H1 (cell line): ENCODE data around the gene EIF3B. TPM values are rescaled to one million over a fixed set of nuclear protein-coding genes. Genes with fewer than 3 reads are reported as not detected.

Source experiments
- HDAC2 ChIP-seq, 2 experiments: fragments of 300-600 bp in 1 of 2; sonication (generic) in 1 of 2; IDR thresholded peaks; 2 replicates each; pipeline ENCODE4 v1.6.1; 2011 to 2012; ENCODE audit warnings: low read depth in 2 of 2, low read length in 2 of 2, mild to moderate bottlenecking in 2 of 2, moderate library complexity in 2 of 2, borderline replicate concordance in 1 of 2, inconsistent platforms in 1 of 2
- JUND ChIP-seq: IDR thresholded peaks from 2 replicates; pipeline ENCODE4 v1.6.1; 2011; ENCODE audit warnings: mild to moderate bottlenecking, improper control_type of control experiment, low read length
- KDM4A ChIP-seq: IDR thresholded peaks from one replicate; pipeline ENCODE4 v1.7.1; 2012; ENCODE audit warnings: low read depth, mild to moderate bottlenecking, moderate library complexity, low read length, inconsistent platforms; ENCODE audit not compliant: severe bottlenecking
- SIN3A ChIP-seq, 2 experiments: IDR thresholded peaks in 1 of 2; conservative IDR thresholded peaks in 1 of 2; 2 replicates each; pipeline ENCODE4 v1.6.1; 2011 to 2012; ENCODE audit warnings: low read length in 2 of 2, improper control_type of control experiment in 1 of 2, low read depth in 1 of 2, mild to moderate bottlenecking in 1 of 2
- polyA plus RNA-seq, 7 experiments: library from polyadenylated mRNA; depleted of rRNA in 3 of 7; stranded (reverse) in 5 of 7; unstranded in 2 of 7; fragments of >200 nt in 5 of 7; fragments of 200-250 nt in 2 of 7; gene quantifications; 1 replicate in 5 of 7; 2 replicates in 1 of 7; 4 replicates in 1 of 7; pipeline versions ENCODE4 v1.2.1 to v1.2.3, GENCODE V29; 2011 to 2013; ENCODE audit warnings: missing spikeins in 2 of 7, mixed read lengths in 2 of 7
- total RNA-seq: library from RNA; stranded (reverse); fragmentation: NEBNext Ultra II Directional; extraction: Animal tissue kit (Norgen Biotek cat#: 25700); gene quantifications from 2 replicates; pipeline ENCODE4 v1.2.1, GENCODE V29; 2021
- TF ChIP-seq, protein P1 (sequence below): IDR thresholded peaks from 2 replicates; pipeline ENCODE4 v1.6.1; 2012; ENCODE audit warnings: inconsistent platforms

Gene EIF3B
- total and polyA plus RNA-seq, 2 of the 8 experiments (the other 6 are each of a cell fraction or from before 2014, with no cell fraction given) = 167 to 316 TPM

DNA sequence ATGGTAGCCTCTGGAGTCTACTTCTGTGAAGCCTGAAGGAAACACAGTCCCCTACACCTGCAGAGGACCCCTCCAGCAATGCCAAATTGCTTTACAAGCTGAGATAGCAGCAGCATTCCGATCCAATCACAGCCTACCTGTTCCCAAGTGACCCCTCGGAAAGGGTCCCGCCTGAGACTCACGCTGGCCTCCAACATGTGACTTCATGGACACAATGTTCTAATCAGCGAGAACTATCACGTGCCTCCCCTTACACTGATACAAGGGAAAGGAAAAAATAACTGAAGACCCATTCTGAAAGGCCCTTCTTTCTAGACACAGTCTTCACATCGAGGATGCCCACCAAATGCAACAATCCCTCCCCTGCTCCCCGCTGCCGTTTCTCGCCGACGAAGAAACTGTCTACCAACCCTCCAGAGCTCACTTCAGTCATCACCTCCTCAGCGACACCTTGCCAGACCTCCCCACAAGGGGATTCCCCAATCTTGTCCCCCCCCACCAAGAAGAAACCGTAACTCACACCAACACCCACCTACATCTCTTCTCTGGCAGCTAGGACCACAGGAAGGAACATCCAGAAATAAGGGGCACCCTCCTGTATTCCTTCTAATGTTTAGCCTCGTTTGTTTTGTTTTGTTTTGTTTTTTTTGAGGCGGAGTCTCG lies 42.2 kb upstream of the EIF3B start (continued):
- TF ChIP-seq, protein P1, sequence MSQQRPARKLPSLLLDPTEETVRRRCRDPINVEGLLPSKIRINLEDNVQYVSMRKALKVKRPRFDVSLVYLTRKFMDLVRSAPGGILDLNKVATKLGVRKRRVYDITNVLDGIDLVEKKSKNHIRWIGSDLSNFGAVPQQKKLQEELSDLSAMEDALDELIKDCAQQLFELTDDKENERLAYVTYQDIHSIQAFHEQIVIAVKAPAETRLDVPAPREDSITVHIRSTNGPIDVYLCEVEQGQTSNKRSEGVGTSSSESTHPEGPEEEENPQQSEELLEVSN = no peak
- TF ChIP-seq KDM4A = no peak
- TF ChIP-seq HDAC2 (IDR thresholded peaks at IDR 0.05; ENCODE audit: borderline replicate concordance in 1 of 2, low read depth in 2 of 2, low read length in 2 of 2) = no peak
- no peak for TF ChIP-seq SIN3A (conservative IDR thresholded peaks at IDR 0.05 in 1 of 2, IDR thresholded peaks at IDR 0.05 in 1 of 2; ENCODE audit: low read depth in 1 of 2, low read length in 2 of 2)
- no peak for TF ChIP-seq JUND
